ENCODE measurements around the gene OPCML.

Gene OPCML

DNA sequence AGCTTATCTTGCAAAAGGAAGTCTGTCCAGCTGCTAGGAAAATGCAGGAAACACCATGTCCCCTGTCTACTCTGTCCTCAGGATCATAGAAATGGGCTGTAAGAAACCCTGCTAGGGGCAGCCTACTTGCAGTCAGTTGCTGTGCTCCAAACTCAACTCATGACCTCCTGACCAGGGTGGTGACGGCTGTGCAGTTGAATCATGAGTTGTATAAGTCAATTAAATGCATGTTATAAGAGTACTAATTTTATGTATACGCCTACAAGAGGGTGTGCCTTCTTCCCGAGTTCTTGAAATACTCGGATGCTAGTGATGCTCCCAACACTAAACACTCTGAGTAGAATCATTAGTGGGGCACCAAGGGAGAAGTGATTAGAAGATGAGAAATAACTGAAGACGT, 776.4 kb downstream of the OPCML start:
- Histone ChIP-seq H4K20me1 (ENCODE audit: insufficient read depth, low read length) (no peaks in the 10 kb centered on the region), H3K79me2 (ENCODE audit: low read length) (no peaks in the 10 kb centered on the region), H3K27me3 (replicated peaks; ENCODE audit: insufficient read depth, low read length) (no peaks in the 10 kb centered on the region), H3K27ac (ENCODE audit: low read length) (no peak overlapping the region), H3K9me2 (replicated peaks; ENCODE audit: insufficient read depth, low read length) (no peaks in the 10 kb centered on the region), H3K4me3 (ENCODE audit: low read length) (no peak overlapping the region), H3K36me3 (replicated peaks; ENCODE audit: insufficient read depth, low read length) (no peaks in the 10 kb centered on the region), H3K4me1 (ENCODE audit: low read length) (no peaks in the 10 kb centered on the region), H3K9me3 (replicated peaks; ENCODE audit: insufficient read depth, low read length) (no peaks in the 10 kb centered on the region), H3F3A (ENCODE audit: insufficient read depth, low read length) (no peaks in the 10 kb centered on the region), H3K9ac (ENCODE audit: low read length) (no peak overlapping the region), H3K4me2 (ENCODE audit: low read depth, low read length) (no peak overlapping the region), H2AFZ (ENCODE audit: low read length) (no peak overlapping the region)
- no peak for DNase-seq
- no peak for TF ChIP-seq EZH2 (optimal IDR thresholded peaks at IDR 0.05; ENCODE audit: low read depth, low read length)
- TF ChIP-seq, protein P1, sequence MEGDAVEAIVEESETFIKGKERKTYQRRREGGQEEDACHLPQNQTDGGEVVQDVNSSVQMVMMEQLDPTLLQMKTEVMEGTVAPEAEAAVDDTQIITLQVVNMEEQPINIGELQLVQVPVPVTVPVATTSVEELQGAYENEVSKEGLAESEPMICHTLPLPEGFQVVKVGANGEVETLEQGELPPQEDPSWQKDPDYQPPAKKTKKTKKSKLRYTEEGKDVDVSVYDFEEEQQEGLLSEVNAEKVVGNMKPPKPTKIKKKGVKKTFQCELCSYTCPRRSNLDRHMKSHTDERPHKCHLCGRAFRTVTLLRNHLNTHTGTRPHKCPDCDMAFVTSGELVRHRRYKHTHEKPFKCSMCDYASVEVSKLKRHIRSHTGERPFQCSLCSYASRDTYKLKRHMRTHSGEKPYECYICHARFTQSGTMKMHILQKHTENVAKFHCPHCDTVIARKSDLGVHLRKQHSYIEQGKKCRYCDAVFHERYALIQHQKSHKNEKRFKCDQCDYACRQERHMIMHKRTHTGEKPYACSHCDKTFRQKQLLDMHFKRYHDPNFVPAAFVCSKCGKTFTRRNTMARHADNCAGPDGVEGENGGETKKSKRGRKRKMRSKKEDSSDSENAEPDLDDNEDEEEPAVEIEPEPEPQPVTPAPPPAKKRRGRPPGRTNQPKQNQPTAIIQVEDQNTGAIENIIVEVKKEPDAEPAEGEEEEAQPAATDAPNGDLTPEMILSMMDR (IDR thresholded peaks at IDR 0.05; ENCODE audit: low read length), result no peak
- no peak for TF ChIP-seq EZH2phosphoT487 (IDR thresholded peaks at IDR 0.05; ENCODE audit: low read length)

DNA sequence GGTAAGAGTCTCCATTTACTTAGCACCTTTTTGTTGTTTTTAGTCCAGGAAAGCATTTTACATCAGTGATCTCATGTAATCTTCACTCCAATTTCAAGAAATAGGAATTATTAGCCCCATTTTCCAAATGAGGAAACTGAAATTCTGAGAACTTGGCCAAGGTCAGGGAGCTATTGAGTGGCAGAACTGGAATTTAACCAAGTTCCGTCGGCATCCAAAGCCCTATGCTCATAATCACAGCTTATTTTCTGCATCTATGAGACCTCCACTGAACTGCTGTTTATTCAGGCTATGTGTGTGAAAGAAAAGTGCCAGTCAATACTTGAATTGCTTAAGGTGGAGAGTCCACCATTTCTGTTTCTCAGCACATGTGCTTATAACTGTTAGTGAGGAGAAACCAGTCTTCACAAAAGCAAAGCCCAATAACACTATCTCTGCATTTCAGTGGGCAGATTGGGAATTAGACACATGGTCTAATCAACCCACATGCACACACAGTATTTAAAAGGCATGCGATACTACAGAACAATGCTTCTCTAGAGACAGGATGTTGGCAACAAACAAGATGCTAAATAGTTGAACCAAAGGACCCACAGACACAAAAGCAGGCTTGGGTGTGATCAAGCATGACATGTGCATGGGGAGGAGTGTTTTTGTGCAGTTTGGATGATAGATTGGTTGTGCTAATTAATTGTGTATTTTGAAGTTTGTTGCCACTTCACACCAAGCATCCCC, 780.6 kb downstream of the OPCML start:
- no peak for DNase-seq
- no peak for TF ChIP-seq EZH2phosphoT487 (IDR thresholded peaks at IDR 0.05; ENCODE audit: low read length)
- TF ChIP-seq EZH2 (optimal IDR thresholded peaks at IDR 0.05; ENCODE audit: low read depth, low read length), result no peak
- TF ChIP-seq, protein P1 (IDR thresholded peaks at IDR 0.05; ENCODE audit: low read length), result no peak
- H2AFZ ChIP-seq (ENCODE audit: low read length), result no peak overlapping the region
- no peak overlapping the region for H3K27ac ChIP-seq (ENCODE audit: low read length)
- no peak overlapping the region for H3K9ac ChIP-seq (ENCODE audit: low read length)
- no peaks in the 10 kb centered on the region for H3K27me3 ChIP-seq (replicated peaks; ENCODE audit: insufficient read depth, low read length)
- H3K9me3 ChIP-seq (replicated peaks; ENCODE audit: insufficient read depth, low read length), result no peaks in the 10 kb centered on the region
- no peaks in the 10 kb centered on the region for H3F3A ChIP-seq (ENCODE audit: insufficient read depth, low read length)
- H3K36me3 ChIP-seq (replicated peaks; ENCODE audit: insufficient read depth, low read length), result no peaks in the 10 kb centered on the region
- H3K4me3 ChIP-seq (ENCODE audit: low read length), result no peak overlapping the region
- H4K20me1 ChIP-seq (ENCODE audit: insufficient read depth, low read length), result no peaks in the 10 kb centered on the region
- no peaks in the 10 kb centered on the region for H3K9me2 ChIP-seq (replicated peaks; ENCODE audit: insufficient read depth, low read length)
- no peak overlapping the region for H3K4me2 ChIP-seq (ENCODE audit: low read depth, low read length)
- no peaks in the 10 kb centered on the region for H3K79me2 ChIP-seq (ENCODE audit: low read length)
- H3K4me1 ChIP-seq (ENCODE audit: low read length), result no peaks in the 10 kb centered on the region

DNA sequence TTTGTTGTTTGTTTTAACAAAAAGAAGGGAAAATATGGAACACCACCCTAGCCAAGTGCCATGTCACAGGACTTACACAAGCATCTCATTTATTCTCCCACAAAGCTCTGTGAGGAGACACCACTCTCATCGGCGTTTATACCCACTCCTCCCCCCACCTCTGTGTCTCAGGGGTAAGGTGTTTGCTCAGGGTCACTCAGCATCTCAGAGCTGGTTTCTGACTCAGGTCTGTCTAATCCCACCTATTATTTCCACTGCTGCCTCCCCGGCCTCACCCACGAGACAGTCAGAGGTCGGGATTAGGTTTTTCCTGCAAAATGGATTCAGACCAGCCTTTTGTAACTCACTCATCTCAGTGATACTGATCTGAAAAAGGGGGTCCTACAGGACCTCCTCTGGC, 786.0 kb downstream of the OPCML start:
- Histone ChIP-seq H3K27ac (ENCODE audit: low read length) (no peak overlapping the region), H3K36me3 (replicated peaks; ENCODE audit: insufficient read depth, low read length) (no peaks in the 10 kb centered on the region), H3K4me3 (ENCODE audit: low read length) (no peak overlapping the region), H3F3A (ENCODE audit: insufficient read depth, low read length) (no peaks in the 10 kb centered on the region), H4K20me1 (ENCODE audit: insufficient read depth, low read length) (no peaks in the 10 kb centered on the region), H3K9me3 (replicated peaks; ENCODE audit: insufficient read depth, low read length) (no peaks in the 10 kb centered on the region), H3K27me3 (replicated peaks; ENCODE audit: insufficient read depth, low read length) (no peaks in the 10 kb centered on the region), H2AFZ (ENCODE audit: low read length) (no peak overlapping the region), H3K9me2 (replicated peaks; ENCODE audit: insufficient read depth, low read length) (no peaks in the 10 kb centered on the region), H3K4me2 (ENCODE audit: low read depth, low read length) (no peak overlapping the region), H3K79me2 (ENCODE audit: low read length) (no peaks in the 10 kb centered on the region), H3K4me1 (ENCODE audit: low read length) (no peaks in the 10 kb centered on the region), H3K9ac (ENCODE audit: low read length) (no peak overlapping the region)
- no peak for TF ChIP-seq EZH2 (optimal IDR thresholded peaks at IDR 0.05; ENCODE audit: low read depth, low read length)
- TF ChIP-seq, protein P1 (IDR thresholded peaks at IDR 0.05; ENCODE audit: low read length), result no peak
- no peak for DNase-seq
